Stomach (tissue), 9 donors: Measurements from ENCODE around the gene MEAK7. TPM values are rescaled to one million over a fixed set of nuclear protein-coding genes. Genes with fewer than 3 reads are reported as not detected.

Experiments used
- DNase-seq, 2 donors: peaks; one replicate each; pipeline versions ENCODE4 v3.0.0 to v3.0.0-alpha.2; 2013 to 2019
- H3K27ac ChIP-seq, 5 donors: fragments of 200-600 bp in 4 of 5; sonication (generic) in 4 of 5; one replicate each; pipeline ENCODE4 v1.5.1; 2013 to 2019; ENCODE audit warnings: mild to moderate bottlenecking in 1 of 5, moderate library complexity in 1 of 5
- H3K27me3 ChIP-seq, 3 donors: fragments of 200-600 bp; sonication (generic); one replicate each; pipeline ENCODE4 v1.5.1; 2017 to 2019; ENCODE audit warnings: mixed run types in 1 of 3
- H3K36me3 ChIP-seq, 4 donors: fragments of 200-600 bp; sonication (generic); 1 replicate in 3 of 4; 2 replicates in 1 of 4; pipeline ENCODE4 v1.5.1; 2016 to 2019
- H3K4me1 ChIP-seq, 4 donors: fragments of 200-600 bp; sonication (generic); one replicate each; pipeline ENCODE4 v1.5.1; 2016 to 2019
- H3K4me3 ChIP-seq, 4 donors: fragments of 200-600 bp; sonication (generic) in 3 of 4; one replicate each; pipeline ENCODE4 v1.5.1; 2016 to 2019; ENCODE audit warnings: mild to moderate bottlenecking in 1 of 4
- H3K9me3 ChIP-seq, 4 donors: fragments of 200-600 bp; sonication (generic); one replicate each; pipeline ENCODE4 v1.5.1; 2016 to 2019
- CTCF ChIP-seq, 7 experiments: fragments of 450-650 bp in 4 of 7; fragments of 200-600 bp in 3 of 7; sonication (generic) in 3 of 7; IDR thresholded peaks; one replicate each; pipeline ENCODE4 v1.5.1; 2016 to 2019; ENCODE audit warnings: antibody characterized with exemption in 7 of 7, control low read depth in 2 of 7, mild to moderate bottlenecking in 1 of 7
- EP300 ChIP-seq: sonication (generic); formaldehyde crosslinking; IDR thresholded peaks from one replicate; pipeline ENCODE4 v1.6.1; 2017; ENCODE audit warnings: antibody characterized with exemption
- POLR2A ChIP-seq, 4 donors: fragments of 450-650 bp; IDR thresholded peaks; one replicate each; pipeline ENCODE4 v1.6.1; 2016; ENCODE audit warnings: antibody characterized with exemption in 4 of 4, control low read depth in 2 of 4, mild to moderate bottlenecking in 1 of 4, moderate library complexity in 1 of 4
- POLR2AphosphoS5 ChIP-seq, 3 donors: sonication (generic); formaldehyde crosslinking; IDR thresholded peaks; one replicate each; pipeline ENCODE4 v1.6.1; 2016; ENCODE audit warnings: antibody characterized with exemption in 3 of 3
- WGBS, 5 donors: extraction: QIAGEN DNeasy Blood & Tissue Kit in 3 of 5; methylation state at CpG; one replicate each; pipeline versions ENCODE4 v1.1.5 to v1.1.7; 2013 to 2018; 5-methylcytosine and 5-hydroxymethylcytosine counted together
- intact Hi-C: fragments of 100-400 bp; cut with DNase I; formaldehyde crosslinking; loops from one replicate; pipeline ENCODE4 v1.15.1; 2023; ENCODE audit warnings: low total_unique reads
- polyA plus RNA-seq, 3 donors: library from polyadenylated mRNA; stranded (reverse); fragments of 200-250 nt; gene quantifications; one replicate each; pipeline ENCODE4 v1.2.3, GENCODE V29; 2013
- total RNA-seq, 5 donors: library from RNA; depleted of rRNA; stranded (reverse); fragments of >200 nt; gene quantifications; one replicate each; pipeline versions ENCODE4 v1.1.0 to v1.2.3, GENCODE V29; 2014 to 2016
- donor health status: healthy with polysubstance abuse.
- donor health status: Bipolar disorder and iron deficiency.
- donor health status: healthy.

The MEAK7 gene
- total and polyA plus RNA-seq, 8 donors, result 3.9 to 21.1 (median 6.9) TPM

GRCh38 chr16:84486551-84487235 is 17.8 kb downstream of the MEAK7 start:
- peak in 1 of 2 donors; percentile 19 for DNase-seq
- WGBS, 5 donors, result 91 to 93% (median 91%) methylated on average over 16 to 17 of the region's 17 CpGs
- no peaks in the 10 kb centered on the region for H3K9me3 ChIP-seq
- intact Hi-C loops, result no loop called here
- no peak overlapping the region for H3K27ac ChIP-seq
- no peak overlapping the region for H3K4me3 ChIP-seq
- no peak for TF ChIP-seq CTCF (IDR thresholded peaks at IDR 0.05)
- TF ChIP-seq POLR2A (IDR thresholded peaks at IDR 0.05), result no peak
- TF ChIP-seq POLR2AphosphoS5 (IDR thresholded peaks at IDR 0.05), result no peak
- no peak for TF ChIP-seq EP300
- H3K36me3 ChIP-seq, result peaks cover 22 to 82% (median 79%) of the 10 kb centered on the region in 4 donors
- H3K27me3 ChIP-seq, result no peaks in the 10 kb centered on the region
- no peaks in the 10 kb centered on the region for H3K4me1 ChIP-seq

- Histone ChIP-seq H3K4me1 (no peaks in the 10 kb centered on the region), H3K27ac (no peak overlapping the region), H3K36me3 (peaks cover 22 to 87% (median 85%) of the 10 kb centered on the region in 4 donors), H3K4me3 (no peak overlapping the region), H3K9me3 (no peaks in the 10 kb centered on the region), H3K27me3 (no peaks in the 10 kb centered on the region)
- peak in 1 of 2 donors; percentile 13 for DNase-seq
- 84 to 92% (median 89%) methylated on average over 14 of the region's 14 CpGs for WGBS, 5 donors
- intact Hi-C loops, result no loop called here
- no peak for TF ChIP-seq EP300
- TF ChIP-seq POLR2AphosphoS5 (IDR thresholded peaks at IDR 0.05), result no peak
- TF ChIP-seq POLR2A (IDR thresholded peaks at IDR 0.05), result no peak
- TF ChIP-seq CTCF (IDR thresholded peaks at IDR 0.05), result no peak
These were observed 18.3 kb downstream of the MEAK7 start for GRCh38 chr16:84486126-84486525.

- peak in 1 of 2 donors; percentile 8 for DNase-seq
- intact Hi-C loops, result no loop called here
- 88 to 90% (median 89%) methylated on average over 16 of the region's 16 CpGs for WGBS, 5 donors
These were observed 19.0 kb downstream of the MEAK7 start for GRCh38 chr16:84485255-84486010.

More at GRCh38 chr16:84485255-84486010, 19.0 kb downstream of the MEAK7 start:
- Histone ChIP-seq H3K27me3 (no peaks in the 10 kb centered on the region), H3K36me3 (peaks cover 22 to 94% (median 87%) of the 10 kb centered on the region in 4 donors), H3K9me3 (no peaks in the 10 kb centered on the region), H3K27ac (no peak overlapping the region), H3K4me3 (no peak overlapping the region), H3K4me1 (no peaks in the 10 kb centered on the region)
- TF ChIP-seq POLR2AphosphoS5 (IDR thresholded peaks at IDR 0.05) (no peak), CTCF (IDR thresholded peaks at IDR 0.05) (no peak), EP300 (no peak), POLR2A (IDR thresholded peaks at IDR 0.05) (no peak)
